Epithelial cell of esophagus (primary cell): ENCODE results near the gene GPC5.

Experiments
- DNase-seq: peaks from one replicate; pipeline ENCODE4 v3.0.0; 2010; ENCODE audit warnings: low read depth
- H3K4me3 ChIP-seq: 2 replicates; pipeline ENCODE4 v1.5.1; 2011; ENCODE audit warnings: mild to moderate bottlenecking, low read length, control low read depth
- TF ChIP-seq, protein P1 (sequence below): IDR thresholded peaks from 2 replicates; pipeline ENCODE4 v1.5.1; 2011; ENCODE audit warnings: low read depth, mild to moderate bottlenecking, low read length, control low read depth, inconsistent platforms; ENCODE audit not compliant: insufficient read depth; ENCODE audit errors: missing control alignments

The GPC5 gene

DNA sequence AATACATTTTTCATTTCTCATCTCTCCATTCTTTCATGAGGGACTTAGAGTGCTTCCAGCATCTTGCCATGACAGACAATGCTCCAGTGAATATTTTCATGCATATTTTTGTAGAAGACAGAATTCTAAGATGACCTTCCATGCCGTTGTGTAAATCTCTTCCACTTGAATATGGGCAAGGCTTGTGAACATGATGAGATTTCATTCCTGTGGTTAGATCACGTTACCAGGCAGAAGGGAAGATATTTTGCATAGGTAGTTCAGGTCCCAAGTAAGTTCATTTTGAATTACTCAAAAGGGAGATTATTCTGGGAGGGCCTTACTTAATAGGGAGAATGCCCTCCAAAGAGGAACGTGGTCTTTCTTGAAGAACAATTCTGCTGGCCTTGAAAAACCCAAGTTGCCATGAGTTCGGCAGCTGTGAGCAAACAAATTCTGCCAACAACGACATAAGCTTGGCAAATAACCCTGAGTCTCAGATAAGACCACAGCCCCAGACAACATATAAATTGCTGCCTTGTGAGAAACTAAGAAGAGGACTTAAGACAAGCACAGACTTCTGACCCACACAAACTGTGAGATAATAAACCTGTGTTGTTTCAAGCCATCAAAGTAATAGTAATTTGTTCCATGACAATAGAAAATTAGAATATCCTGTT lies 1427.6 kb downstream of the GPC5 start:
- TF ChIP-seq, protein P1, sequence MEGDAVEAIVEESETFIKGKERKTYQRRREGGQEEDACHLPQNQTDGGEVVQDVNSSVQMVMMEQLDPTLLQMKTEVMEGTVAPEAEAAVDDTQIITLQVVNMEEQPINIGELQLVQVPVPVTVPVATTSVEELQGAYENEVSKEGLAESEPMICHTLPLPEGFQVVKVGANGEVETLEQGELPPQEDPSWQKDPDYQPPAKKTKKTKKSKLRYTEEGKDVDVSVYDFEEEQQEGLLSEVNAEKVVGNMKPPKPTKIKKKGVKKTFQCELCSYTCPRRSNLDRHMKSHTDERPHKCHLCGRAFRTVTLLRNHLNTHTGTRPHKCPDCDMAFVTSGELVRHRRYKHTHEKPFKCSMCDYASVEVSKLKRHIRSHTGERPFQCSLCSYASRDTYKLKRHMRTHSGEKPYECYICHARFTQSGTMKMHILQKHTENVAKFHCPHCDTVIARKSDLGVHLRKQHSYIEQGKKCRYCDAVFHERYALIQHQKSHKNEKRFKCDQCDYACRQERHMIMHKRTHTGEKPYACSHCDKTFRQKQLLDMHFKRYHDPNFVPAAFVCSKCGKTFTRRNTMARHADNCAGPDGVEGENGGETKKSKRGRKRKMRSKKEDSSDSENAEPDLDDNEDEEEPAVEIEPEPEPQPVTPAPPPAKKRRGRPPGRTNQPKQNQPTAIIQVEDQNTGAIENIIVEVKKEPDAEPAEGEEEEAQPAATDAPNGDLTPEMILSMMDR: no peak
- no peak overlapping the region for H3K4me3 ChIP-seq
- DNase-seq: no peak

DNA sequence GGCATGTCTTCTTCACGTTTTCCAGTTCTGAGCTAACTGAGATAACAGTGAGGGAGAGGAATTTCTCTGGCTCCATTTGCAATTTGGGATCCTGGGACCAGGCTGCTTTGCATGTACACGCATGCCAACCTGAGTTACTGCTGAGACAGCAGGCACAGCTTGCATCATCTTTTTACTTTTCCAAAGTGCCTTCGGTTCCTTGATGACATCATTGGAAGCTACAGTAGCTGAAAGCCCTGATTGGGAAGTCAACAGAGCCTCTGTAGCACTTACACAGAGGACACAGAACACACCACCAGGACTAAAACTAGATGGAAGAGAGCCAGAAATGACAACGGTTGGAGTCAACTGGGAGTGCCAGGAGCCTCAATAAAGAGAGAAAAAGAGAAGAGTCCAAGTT lies 1429.1 kb downstream of the GPC5 start:
- DNase-seq: peak; percentile 68
- no peak overlapping the region for H3K4me3 ChIP-seq
- TF ChIP-seq, protein P1: no peak

DNA sequence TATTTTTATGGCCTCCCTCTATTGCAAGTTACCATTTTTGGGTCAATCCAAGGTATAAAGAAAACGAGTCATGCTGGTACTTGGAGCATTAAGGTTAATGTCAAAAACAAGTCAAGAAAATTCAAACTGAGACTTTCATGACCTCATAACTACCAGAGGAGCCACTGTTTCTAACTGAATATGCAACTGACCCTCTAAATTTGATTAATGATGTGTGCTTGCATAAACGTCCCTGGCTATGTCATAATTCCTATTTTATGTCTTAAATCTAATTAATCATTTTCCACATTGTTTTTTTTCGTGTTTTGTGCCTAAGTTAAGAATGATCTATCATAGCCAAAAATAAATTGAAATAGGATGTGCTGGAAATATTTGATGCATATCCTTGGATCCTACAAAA lies 1431.5 kb downstream of the GPC5 start:
- no peak for DNase-seq

DNA sequence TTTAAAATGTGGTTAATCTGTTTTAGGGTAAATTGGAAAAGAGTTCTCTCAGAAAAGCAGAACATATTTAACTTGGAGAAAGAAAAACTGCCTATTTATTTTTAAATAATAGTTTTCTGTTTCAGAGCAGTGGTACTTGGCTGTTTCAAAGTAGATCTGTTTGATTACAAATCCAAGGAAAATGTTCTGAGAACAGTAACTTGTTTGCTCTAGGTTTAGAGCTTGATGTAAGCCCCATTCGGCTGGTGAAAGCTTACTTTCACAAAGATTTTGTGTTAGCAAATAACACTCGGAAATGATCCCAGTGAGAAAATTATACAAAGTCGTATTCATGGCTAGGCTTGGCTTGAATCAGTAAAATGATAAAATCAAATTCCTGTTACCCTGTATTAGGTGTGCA lies 1432.4 kb downstream of the GPC5 start:
- TF ChIP-seq, protein P1: no peak
- no peak overlapping the region for H3K4me3 ChIP-seq
- no peak for DNase-seq

More for the DNA sequence above, 1431.5 kb downstream of the GPC5 start:
- TF ChIP-seq, protein P1: no peak
- H3K4me3 ChIP-seq: no peak overlapping the region

DNA sequence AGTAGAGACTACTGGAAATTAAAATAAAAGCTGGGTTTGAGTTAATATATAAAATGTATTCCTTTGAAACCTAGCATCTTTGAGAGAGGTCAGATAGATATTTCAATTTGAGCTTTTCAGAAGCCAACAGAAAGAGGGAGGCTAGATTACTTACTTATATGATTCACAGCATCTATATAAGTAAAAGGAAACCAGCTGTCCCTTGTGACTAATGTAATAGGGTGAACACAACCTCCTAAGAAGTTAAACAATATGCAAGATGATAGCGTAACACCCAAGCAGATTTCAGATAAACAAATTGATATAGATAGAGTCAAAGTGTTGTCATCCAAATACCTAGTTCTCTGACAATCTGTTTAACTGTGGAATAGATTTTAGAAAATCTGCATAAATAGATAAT lies 1434.7 kb downstream of the GPC5 start:
- no peak overlapping the region for H3K4me3 ChIP-seq
- TF ChIP-seq, protein P1: no peak
- peak; percentile 11 for DNase-seq

DNA sequence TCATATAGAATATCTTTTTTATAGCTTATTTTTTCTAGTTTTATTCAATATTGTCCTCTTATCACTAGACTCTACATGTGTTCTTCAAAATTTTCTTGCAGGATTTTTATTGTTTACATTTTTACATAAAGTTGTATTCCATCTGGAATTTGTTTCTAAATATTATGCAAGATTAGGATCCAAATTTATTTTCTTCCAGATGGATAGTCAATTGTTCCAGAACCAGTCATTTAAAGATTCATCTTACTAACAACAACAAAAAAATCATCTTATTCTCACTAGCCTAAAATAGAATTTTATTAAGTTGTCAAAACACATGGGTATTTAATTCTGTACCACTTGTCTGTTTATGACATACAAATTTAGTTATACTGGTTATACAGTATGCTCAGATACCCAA lies 1437.8 kb downstream of the GPC5 start:
- no peak overlapping the region for H3K4me3 ChIP-seq
- TF ChIP-seq, protein P1: no peak
- DNase-seq: no peak

DNA sequence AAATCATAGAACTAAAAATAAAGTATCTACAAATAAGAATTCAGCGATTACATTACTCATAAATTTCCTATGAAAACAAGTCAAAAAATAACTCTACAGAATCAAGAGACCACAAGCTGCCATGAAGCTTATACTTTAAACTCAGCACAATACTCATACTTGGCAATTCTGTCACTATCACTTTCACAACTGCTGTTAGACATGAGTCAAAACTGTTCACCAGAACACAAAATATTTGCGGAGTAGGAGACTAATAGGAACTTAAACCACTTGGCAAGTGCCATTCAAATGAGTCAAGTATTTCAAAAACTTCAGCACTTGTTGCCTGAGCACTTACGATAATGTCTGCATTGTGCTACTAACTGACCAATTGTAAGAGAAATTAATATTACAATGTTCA lies 1440.4 kb downstream of the GPC5 start:
- DNase-seq: peak; percentile 91

More for the DNA sequence above, 1440.4 kb downstream of the GPC5 start:
- H3K4me3 ChIP-seq: no peak overlapping the region
- TF ChIP-seq, protein P1: no peak
